T-helper 17 cell (primary cell): ENCODE results near the gene NR6A1. TPM values are rescaled to one million over a fixed set of nuclear protein-coding genes. Genes with fewer than 3 reads are reported as not detected.

ENCODE experiments used
- ATAC-seq: fragments of 150-1000 bp; cut with Tn5 transposase; 2 replicates; pipeline ENCODE4 v1.10.0; 2021; ENCODE audit warnings: mild to moderate bottlenecking, moderate library complexity
- DNase-seq, 3 donors: peaks; one replicate each; pipeline versions ENCODE4 v3.0.0 to v3.0.0-alpha.2; 2020 to 2021
- H3K9me3 ChIP-seq: one replicate; pipeline ENCODE4 v1.7.0; 2013; ENCODE audit warnings: low read length, mild to moderate bottlenecking; ENCODE audit not compliant: control insufficient read depth, poor library complexity, severe bottlenecking
- H3K27ac Mint-ChIP-seq: one replicate; pipeline ENCODE4 v1.8.0; 2022; ENCODE audit warnings: mild to moderate bottlenecking, moderate library complexity, mixed read lengths
- H3K27me3 Mint-ChIP-seq: one replicate; pipeline ENCODE4 v1.8.0; 2022; ENCODE audit warnings: mixed read lengths
- H3K36me3 Mint-ChIP-seq: one replicate; pipeline ENCODE4 v1.8.0; 2022; ENCODE audit warnings: low read depth, mixed read lengths
- H3K4me1 Mint-ChIP-seq: one replicate; pipeline ENCODE4 v1.8.0; 2022; ENCODE audit warnings: mild to moderate bottlenecking, mixed read lengths
- H3K4me3 Mint-ChIP-seq: one replicate; pipeline ENCODE4 v1.8.0; 2022; ENCODE audit warnings: mild to moderate bottlenecking, moderate library complexity, mixed read lengths
- total RNA-seq, 4 donors: library from RNA in 2 of 4; stranded (reverse) in 2 of 4; gene quantifications; one replicate each; pipeline ENCODE4 v1.2.3 and lab custom pipeline; 2022 to 2026

Gene NR6A1
- total RNA-seq, 2 donors from 2014 or later: 0.08 to 0.22 TPM

DNA sequence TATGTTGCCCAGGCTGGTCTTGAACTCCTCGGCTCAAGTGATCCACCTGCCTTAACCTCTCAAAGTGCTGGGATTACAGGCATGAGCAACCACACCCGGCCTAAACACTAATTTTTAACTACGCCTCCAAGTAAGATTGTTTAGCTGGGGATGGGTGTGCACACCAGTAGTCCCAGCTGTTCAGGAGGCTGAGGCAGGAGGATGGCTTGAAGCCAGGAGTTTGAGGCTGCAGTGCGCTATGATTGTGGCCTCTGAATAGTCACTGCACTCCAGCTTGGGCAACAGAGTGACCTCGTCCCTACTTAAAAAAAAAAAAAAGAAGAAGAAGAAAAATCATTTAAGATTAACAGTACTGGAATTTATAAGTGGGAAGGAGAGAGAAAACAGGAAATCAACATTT is 173.1 kb downstream of the NR6A1 start:
- Mint-ChIP-seq H3K4me1 (peaks cover 3% of the 10 kb centered on the region), H3K4me3 (no peak overlapping the region), H3K27ac (no peak overlapping the region), H3K27me3 (peaks cover 69% of the 10 kb centered on the region), H3K36me3 (no peaks in the 10 kb centered on the region)
- ATAC-seq: no peak
- DNase-seq: no peak
- H3K9me3 ChIP-seq: no peaks in the 10 kb centered on the region

DNA sequence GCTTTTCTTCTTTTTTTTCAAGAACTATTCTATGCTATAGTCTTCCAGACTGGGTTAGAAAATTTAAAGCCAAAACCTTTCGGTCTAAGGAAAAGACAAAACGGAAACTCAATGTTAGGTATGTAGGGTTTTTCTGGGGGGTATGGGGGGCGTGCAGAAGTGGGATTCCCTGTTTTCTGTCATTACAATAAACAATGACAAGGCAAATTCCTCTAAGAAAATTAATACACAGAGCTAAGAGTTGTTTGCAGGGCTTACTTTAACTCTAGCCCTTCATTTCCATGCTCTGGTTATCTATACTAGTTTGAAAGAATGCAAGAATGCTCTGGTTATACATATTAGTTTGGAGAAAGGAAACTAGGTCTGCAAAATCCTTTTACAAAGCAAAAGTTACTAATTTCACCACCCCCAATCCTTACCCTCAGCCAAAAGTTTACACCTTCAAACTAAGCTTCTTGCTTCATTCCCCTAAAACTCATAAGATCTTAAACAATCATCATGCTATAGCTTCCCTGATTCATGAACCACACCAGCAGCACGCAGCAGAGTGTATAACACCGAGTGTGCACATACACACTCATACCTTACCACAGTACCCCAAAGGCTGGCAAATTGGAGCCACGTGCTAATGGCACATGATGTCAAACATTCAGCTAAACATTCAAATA is 174.8 kb downstream of the NR6A1 start:
- DNase-seq (no peak), ATAC-seq (no peak)
- Mint-ChIP-seq H3K27me3 (peaks cover 73% of the 10 kb centered on the region), H3K4me1 (peaks cover 3% of the 10 kb centered on the region), H3K4me3 (no peak overlapping the region), H3K36me3 (no peaks in the 10 kb centered on the region), H3K27ac (no peak overlapping the region)
- no peaks in the 10 kb centered on the region for H3K9me3 ChIP-seq

DNA sequence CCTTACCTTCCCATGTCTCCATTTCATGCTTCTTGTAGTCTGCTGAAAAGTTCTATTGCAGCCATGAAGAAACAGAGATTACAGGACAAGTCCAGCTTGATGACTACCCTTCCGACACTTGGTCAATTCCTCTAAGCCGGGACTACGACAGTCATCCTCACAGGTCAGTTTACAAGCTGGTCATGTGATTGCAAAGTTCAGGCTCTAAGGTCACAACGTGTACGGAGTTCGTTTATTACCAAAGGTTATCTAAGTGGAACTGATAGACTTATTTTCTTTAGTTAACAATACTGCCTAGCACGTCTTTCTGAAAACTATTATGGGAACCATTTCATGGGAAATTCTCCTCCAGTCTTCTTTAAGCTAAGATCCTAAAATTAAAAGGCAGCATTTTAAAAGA is 175.4 kb downstream of the NR6A1 start:
- peaks cover 3% of the 10 kb centered on the region for H3K4me1 Mint-ChIP-seq
- ATAC-seq: no peak

DNA sequence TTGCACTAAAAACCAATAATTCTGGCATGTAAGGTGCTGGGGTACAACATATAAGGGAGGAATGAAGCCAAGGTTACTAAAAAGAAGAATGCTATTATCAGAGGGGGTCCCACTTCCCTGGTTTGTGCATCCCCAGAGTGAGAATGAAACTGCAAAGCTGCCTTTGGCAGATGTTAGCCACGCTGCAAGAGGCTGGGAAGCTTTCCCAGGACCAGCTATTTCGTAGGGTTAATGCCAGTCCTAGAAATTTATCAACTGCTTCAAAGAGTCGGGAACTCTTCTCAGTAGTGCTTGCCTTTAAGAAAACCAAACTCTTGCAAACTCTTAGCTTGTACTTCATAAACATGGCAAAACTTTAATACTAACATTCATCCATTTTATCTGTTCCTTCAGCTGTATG is 176.4 kb downstream of the NR6A1 start:
- no peak for DNase-seq
- no peaks in the 10 kb centered on the region for H3K36me3 Mint-ChIP-seq
- ATAC-seq: no peak
- H3K9me3 ChIP-seq: no peaks in the 10 kb centered on the region
- peaks cover 66% of the 10 kb centered on the region for H3K27me3 Mint-ChIP-seq
- peaks cover 3% of the 10 kb centered on the region for H3K4me1 Mint-ChIP-seq
- H3K4me3 Mint-ChIP-seq: no peak overlapping the region
- no peak overlapping the region for H3K27ac Mint-ChIP-seq

More for the DNA sequence above, 175.4 kb downstream of the NR6A1 start:
- no peak overlapping the region for H3K4me3 Mint-ChIP-seq
- peaks cover 76% of the 10 kb centered on the region for H3K27me3 Mint-ChIP-seq
- no peaks in the 10 kb centered on the region for H3K9me3 ChIP-seq
- H3K27ac Mint-ChIP-seq: peak overlapping the region; percentile 29
- no peak for DNase-seq
- no peaks in the 10 kb centered on the region for H3K36me3 Mint-ChIP-seq

DNA sequence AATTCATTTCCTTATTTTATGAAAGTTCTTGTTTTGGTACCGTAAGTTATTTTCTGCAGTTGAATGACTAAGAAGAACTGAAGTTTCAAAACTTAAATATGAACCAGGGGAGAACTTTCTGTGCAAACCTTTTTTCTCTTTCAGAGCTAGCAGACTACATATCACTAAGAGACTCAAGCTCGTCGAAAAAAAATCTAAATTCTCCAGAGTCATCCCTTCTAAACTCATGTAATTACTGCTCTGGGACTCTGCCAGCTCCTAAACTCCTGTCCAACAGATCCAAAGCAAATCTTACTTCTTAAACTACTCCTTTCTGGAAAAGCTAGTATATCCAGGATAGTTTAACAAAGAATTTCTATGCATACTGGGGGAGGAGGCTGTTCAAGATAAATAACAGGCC is 176.9 kb downstream of the NR6A1 start:
- no peaks in the 10 kb centered on the region for H3K9me3 ChIP-seq
- Mint-ChIP-seq H3K4me1 (peaks cover 3% of the 10 kb centered on the region), H3K4me3 (no peak overlapping the region), H3K36me3 (no peaks in the 10 kb centered on the region), H3K27ac (no peak overlapping the region), H3K27me3 (peaks cover 61% of the 10 kb centered on the region)
- ATAC-seq: no peak
- no peak for DNase-seq

DNA sequence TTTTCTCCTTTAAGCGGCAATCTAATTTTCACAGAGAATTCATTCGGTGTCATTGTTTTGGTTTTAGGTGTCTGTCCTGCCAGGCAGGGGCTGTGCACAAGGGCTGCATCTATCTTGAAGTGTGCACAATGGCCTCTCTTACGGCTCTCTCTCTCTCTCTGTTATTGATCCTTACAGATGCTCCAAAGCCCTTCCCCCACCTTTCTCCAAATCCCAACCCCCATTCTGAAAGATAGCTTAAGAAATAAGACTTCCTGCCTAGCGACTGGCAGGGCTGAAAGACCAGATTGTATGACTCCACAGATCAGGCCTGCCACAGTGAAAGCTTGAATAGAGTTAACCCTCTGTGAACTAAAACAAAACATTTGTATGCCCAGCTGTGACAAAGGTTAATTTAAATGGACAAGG is 177.5 kb downstream of the NR6A1 start:
- H3K27ac Mint-ChIP-seq: no peak overlapping the region
- no peak overlapping the region for H3K4me3 Mint-ChIP-seq
- peaks cover 57% of the 10 kb centered on the region for H3K27me3 Mint-ChIP-seq
- ATAC-seq: no peak
- no peaks in the 10 kb centered on the region for H3K36me3 Mint-ChIP-seq
- DNase-seq: no peak
- H3K9me3 ChIP-seq: no peaks in the 10 kb centered on the region
- peaks cover under 1% of the 10 kb centered on the region for H3K4me1 Mint-ChIP-seq

DNA sequence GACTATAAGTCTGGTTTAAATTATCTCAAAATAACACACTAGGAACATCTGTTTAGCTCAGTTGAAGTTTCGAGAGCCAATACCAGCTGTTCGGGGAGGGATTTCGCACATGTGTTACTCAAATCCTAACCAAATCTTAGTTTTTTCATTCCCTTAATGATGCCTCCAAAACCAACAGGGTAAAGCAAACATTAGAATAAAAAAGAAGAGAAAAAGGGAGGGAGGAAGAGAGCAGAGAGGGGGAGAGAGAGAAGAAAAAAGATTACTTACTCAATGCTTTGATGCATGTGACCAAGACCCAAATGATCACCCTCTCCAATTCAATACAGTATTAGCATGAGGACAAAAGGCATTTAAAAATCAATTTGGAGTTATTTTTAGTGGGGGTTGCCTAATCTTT is 177.9 kb downstream of the NR6A1 start:
- H3K9me3 ChIP-seq: no peaks in the 10 kb centered on the region
- no peak for ATAC-seq
- no peaks in the 10 kb centered on the region for H3K4me1 Mint-ChIP-seq
- H3K27ac Mint-ChIP-seq: no peak overlapping the region
- peaks cover 57% of the 10 kb centered on the region for H3K27me3 Mint-ChIP-seq
- H3K36me3 Mint-ChIP-seq: no peaks in the 10 kb centered on the region
- H3K4me3 Mint-ChIP-seq: no peak overlapping the region
- DNase-seq: no peak

DNA sequence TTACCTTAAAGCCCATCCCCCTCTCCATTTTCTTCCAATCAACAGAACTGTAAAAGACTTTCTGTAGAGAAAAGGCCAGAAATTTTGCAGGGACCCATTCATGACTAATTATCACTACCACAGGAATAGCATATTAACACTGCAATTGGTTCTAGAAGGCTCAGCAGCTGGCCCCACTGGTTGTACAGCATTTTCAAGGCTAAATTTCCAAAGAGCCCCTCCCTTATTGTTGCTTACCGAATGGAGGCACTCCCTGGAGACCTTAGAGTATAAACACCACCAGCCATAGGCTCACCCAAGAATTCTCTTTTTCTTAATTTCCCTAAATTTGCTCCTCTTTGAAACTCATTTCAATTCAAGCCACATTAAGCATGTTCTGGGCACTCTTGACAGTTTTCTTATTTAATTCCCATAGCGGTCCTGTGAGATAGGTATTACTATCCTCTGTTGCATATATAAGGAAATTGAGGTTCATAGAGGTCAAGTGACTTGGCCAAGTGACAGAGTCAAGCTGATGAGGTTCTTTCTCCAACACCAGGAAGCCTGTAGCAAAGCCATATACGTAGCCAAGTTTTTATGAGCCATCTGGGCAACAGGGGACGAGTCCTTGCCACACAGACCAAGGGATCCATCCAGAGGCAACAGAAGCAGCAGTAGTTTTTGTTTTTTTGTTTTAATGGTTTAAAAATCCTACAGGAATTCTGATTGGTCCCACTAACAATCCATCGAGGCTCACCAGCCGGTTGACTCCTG is 180.0 kb downstream of the NR6A1 start:
- no peaks in the 10 kb centered on the region for H3K4me1 Mint-ChIP-seq
- H3K9me3 ChIP-seq: no peaks in the 10 kb centered on the region
- no peaks in the 10 kb centered on the region for H3K36me3 Mint-ChIP-seq
- ATAC-seq (no peak), DNase-seq (no peak)
- H3K4me3 Mint-ChIP-seq: no peak overlapping the region
- H3K27ac Mint-ChIP-seq: no peak overlapping the region
- peaks cover 50% of the 10 kb centered on the region for H3K27me3 Mint-ChIP-seq

DNA sequence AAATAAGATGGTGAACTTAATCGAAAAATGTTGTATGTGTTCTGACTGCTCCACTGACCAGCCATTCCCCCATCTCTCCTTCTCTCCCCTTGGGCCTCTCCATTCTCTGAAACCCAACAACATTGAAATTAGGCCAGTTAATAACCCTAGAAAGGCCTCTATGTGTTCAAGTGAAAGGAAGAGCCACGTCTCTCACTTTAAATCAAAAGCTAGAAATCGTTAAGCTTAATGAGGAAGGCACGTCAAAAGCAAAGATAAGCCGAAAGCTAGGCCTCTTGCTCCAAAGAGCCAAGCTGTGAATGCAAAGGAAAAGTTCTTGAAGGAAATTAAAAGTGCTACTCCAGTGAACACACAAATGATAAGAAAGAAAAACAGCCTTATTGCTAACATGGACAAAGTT is 186.5 kb downstream of the NR6A1 start:
- no peaks in the 10 kb centered on the region for H3K9me3 ChIP-seq
- Mint-ChIP-seq H3K4me3 (no peak overlapping the region), H3K4me1 (no peaks in the 10 kb centered on the region), H3K36me3 (no peaks in the 10 kb centered on the region), H3K27me3 (peaks cover 23% of the 10 kb centered on the region), H3K27ac (no peak overlapping the region)
- no peak for DNase-seq
- ATAC-seq: no peak

DNA sequence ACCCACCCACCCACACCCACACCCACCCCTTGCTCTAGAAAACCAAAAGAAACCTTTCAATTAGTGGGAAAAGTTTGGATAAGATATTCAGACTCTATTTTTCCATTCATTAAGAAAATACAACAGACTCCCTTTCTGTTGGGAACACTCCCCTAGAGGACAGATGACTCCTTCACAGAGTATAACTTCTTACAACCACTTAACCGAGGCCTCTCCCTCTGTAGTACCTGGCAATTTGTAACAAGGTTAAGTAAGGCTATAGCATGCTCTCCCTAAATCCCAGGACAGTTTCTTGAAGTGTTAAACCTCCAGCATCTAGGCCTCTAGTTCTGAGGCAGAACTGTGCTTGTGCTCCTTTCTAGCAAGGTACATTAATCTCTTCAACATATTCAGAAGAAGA is 188.0 kb downstream of the NR6A1 start:
- DNase-seq: no peak

DNA sequence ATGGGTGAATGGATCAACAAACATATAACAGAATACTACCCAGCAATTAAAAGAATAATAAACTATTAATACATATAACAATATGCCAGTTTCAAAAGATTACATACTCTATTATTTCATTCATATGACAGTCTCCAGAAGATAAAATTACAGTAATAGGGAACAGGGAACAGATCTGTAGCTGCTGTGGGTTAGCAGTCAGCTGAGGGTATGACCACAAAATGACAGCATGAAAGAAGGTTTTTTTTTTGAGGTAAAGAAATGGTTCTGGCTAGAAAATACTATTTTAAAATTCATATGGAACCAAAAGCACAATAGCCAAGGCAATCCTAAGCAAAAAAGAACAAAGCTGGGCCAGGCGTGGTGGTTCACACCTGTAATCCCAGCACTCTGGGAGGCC is 190.9 kb downstream of the NR6A1 start:
- DNase-seq: no peak
- no peaks in the 10 kb centered on the region for H3K9me3 ChIP-seq
- no peak for ATAC-seq
- no peaks in the 10 kb centered on the region for H3K36me3 Mint-ChIP-seq
- no peak overlapping the region for H3K4me3 Mint-ChIP-seq
- no peaks in the 10 kb centered on the region for H3K4me1 Mint-ChIP-seq
- no peak overlapping the region for H3K27ac Mint-ChIP-seq
- H3K27me3 Mint-ChIP-seq: peaks cover 16% of the 10 kb centered on the region

More for the DNA sequence above, 188.0 kb downstream of the NR6A1 start:
- Mint-ChIP-seq H3K36me3 (no peaks in the 10 kb centered on the region), H3K27me3 (peaks cover 21% of the 10 kb centered on the region), H3K27ac (no peak overlapping the region), H3K4me1 (no peaks in the 10 kb centered on the region), H3K4me3 (no peak overlapping the region)
- ATAC-seq: no peak
- H3K9me3 ChIP-seq: no peaks in the 10 kb centered on the region

DNA sequence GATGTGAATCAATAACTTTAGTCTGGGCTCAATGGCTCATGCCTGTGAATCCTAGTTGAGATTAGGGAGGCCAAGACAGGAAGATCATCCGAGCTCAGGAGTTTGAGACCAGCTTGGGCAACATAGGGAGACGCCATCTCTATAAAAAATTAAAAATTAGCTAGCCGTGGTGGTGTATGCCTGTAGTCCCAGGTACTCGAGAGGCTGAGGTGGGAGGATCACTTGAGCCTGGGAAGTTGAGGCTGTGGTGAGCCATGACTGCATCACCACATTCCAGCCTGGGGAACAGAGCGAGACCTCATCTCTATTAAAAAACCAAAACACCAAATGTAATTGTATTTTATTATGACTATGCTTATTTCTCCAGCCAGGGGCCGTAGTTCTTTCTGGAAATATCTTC is 194.4 kb downstream of the NR6A1 start:
- no peaks in the 10 kb centered on the region for H3K4me1 Mint-ChIP-seq
- ATAC-seq (no peak), DNase-seq (no peak)
- no peaks in the 10 kb centered on the region for H3K9me3 ChIP-seq
- H3K27me3 Mint-ChIP-seq: peaks cover 25% of the 10 kb centered on the region
- H3K4me3 Mint-ChIP-seq: no peak overlapping the region
- H3K36me3 Mint-ChIP-seq: no peaks in the 10 kb centered on the region
- no peak overlapping the region for H3K27ac Mint-ChIP-seq

DNA sequence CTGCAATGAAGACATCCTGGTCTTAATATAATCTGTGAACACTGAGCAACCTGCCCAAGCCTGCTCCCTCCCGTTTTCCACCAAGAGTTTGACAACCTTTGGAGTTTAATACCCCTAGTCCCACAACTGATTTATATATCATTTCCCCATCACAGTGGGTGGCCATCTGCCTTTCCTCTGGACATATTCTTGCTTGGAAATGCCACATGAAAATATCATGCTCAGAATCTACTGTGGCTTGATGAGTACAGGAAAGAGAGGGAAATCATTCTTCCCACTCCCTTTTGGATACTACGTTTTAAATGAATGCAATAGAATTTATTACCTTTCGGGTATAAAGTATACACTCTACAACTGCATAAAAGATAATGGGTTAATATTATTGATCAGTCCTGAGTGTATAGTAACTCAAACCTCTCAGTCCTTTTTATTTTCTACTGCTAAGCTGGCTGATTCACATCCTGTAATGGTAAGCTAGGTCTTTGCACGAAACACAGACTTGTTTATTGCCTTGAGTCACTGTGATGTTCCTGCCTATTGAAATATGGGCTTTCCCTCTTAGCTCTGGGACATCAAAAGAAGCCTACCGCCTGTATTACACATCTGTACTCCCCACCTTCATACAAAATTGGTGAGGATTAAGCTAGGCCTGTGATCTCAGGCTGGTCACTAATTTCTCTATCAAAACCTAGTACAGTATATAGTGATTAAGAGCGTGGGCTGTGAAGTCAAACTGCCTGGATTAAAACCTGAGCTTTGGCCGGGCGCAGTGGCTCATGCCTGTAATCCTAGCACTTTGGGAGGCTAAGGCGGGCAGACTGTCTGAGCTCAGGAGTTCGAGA is 196.4 kb downstream of the NR6A1 start:
- H3K4me3 Mint-ChIP-seq: no peak overlapping the region
- H3K27me3 Mint-ChIP-seq: peaks cover 29% of the 10 kb centered on the region

More for the DNA sequence above, 196.4 kb downstream of the NR6A1 start:
- no peaks in the 10 kb centered on the region for H3K36me3 Mint-ChIP-seq
- DNase-seq (no peak), ATAC-seq (no peak)
- no peaks in the 10 kb centered on the region for H3K9me3 ChIP-seq
- H3K27ac Mint-ChIP-seq: no peak overlapping the region
- no peaks in the 10 kb centered on the region for H3K4me1 Mint-ChIP-seq
